Measurements from ENCODE around the gene NEFH.

DNA sequence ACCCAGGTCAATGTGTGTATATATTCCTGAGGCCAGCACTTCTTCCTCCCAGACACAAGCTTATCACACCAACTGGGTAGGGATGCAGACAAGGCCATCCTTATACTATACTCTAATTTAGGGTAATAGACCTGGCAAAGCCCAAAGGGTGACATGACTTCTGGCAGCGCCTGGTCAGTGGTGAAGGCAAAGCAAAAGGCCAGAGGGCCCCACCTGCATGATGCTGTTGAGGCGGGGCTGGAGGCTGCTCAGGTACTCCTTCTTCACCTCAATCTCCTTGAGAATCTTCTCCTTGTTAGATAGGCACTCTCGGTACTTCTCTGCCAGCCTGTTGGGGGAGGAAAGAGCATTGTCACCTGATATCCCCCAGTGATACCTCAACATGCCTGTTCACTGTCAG, 56.4 kb downstream of the NEFH start:
- TF ChIP-seq CHD4 (IDR thresholded peaks at IDR 0.05; ENCODE audit: borderline replicate concordance) (no peak), JUNB (IDR thresholded peaks at IDR 0.05) (no peak)
- TF ChIP-seq, protein P1, sequence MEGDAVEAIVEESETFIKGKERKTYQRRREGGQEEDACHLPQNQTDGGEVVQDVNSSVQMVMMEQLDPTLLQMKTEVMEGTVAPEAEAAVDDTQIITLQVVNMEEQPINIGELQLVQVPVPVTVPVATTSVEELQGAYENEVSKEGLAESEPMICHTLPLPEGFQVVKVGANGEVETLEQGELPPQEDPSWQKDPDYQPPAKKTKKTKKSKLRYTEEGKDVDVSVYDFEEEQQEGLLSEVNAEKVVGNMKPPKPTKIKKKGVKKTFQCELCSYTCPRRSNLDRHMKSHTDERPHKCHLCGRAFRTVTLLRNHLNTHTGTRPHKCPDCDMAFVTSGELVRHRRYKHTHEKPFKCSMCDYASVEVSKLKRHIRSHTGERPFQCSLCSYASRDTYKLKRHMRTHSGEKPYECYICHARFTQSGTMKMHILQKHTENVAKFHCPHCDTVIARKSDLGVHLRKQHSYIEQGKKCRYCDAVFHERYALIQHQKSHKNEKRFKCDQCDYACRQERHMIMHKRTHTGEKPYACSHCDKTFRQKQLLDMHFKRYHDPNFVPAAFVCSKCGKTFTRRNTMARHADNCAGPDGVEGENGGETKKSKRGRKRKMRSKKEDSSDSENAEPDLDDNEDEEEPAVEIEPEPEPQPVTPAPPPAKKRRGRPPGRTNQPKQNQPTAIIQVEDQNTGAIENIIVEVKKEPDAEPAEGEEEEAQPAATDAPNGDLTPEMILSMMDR (IDR thresholded peaks at IDR 0.05) = no peak
- TF ChIP-seq, protein P2, sequence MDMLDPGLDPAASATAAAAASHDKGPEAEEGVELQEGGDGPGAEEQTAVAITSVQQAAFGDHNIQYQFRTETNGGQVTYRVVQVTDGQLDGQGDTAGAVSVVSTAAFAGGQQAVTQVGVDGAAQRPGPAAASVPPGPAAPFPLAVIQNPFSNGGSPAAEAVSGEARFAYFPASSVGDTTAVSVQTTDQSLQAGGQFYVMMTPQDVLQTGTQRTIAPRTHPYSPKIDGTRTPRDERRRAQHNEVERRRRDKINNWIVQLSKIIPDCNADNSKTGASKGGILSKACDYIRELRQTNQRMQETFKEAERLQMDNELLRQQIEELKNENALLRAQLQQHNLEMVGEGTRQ (IDR thresholded peaks at IDR 0.05) = no peak

Measured in A549 (cell line).